Head of caudate nucleus (tissue), 42 donors: ENCODE measurements around the gene THSD1.
A peak's percentile ranks its signal among the peaks of the same experiment; 100 is the strongest.

Experiments
- DNase-seq, 42 donors: peaks; one replicate each; pipeline versions ENCODE4 v3.0.0 to v3.0.0-alpha.2; 2020 to 2021; ENCODE audit warnings: mixed read lengths in 7 of 42
- intact Hi-C: fragments of 100-400 bp; cut with DNase I; formaldehyde crosslinking; loops from one replicate; pipeline ENCODE4 v1.15.0; 2022

THSD1 gene

GRCh38 chr13:52405767-52406494 lies at the start of gene THSD1:
Gene THSD1 (minus strand): TSS chr13:52406172. CDS start chr13:52402600, 3,572 bp downstream.
- DNase-seq = peak in 26 of 42 donors; percentile 12 to 57 (median 28)
- intact Hi-C loops = no loop called here

GRCh38 chr13:52455677-52456041 lies 49.7 kb upstream of the THSD1 start:
- peak; percentile 41 to 86 (median 73) for DNase-seq
- intact Hi-C loops = no loop called here

- intact Hi-C loops = no loop called here
- peak; percentile 89 to 97 (median 94) for DNase-seq
Observed at GRCh38 chr13:52454820-52455676, 49.1 kb upstream of the THSD1 start, which contains the start of gene CKAP2. Gene CKAP2 (plus strand): TSS chr13:52455478. CDS start chr13:52455557, 79 bp downstream.

- intact Hi-C loops = no loop called here
- DNase-seq = peak in 4 of 42 donors; percentile 7 to 21 (median 13)
Observed at GRCh38 chr13:52454459-52454819, 48.5 kb upstream of the THSD1 start.

- DNase-seq = no peak
- intact Hi-C loops = no loop called here
Observed at GRCh38 chr13:52452470-52452869, 46.5 kb upstream of the THSD1 start.

- intact Hi-C loops = no loop called here
Observed at GRCh38 chr13:52451135-52451804, 45.3 kb upstream of the THSD1 start.

GRCh38 chr13:52450793-52451116 lies 44.8 kb upstream of the THSD1 start:
- intact Hi-C loops = no loop called here
- DNase-seq = no peak

More at GRCh38 chr13:52451135-52451804, 45.3 kb upstream of the THSD1 start:
- no peak for DNase-seq

- intact Hi-C loops = no loop called here
- peak; percentile 90 to 99 (median 96) for DNase-seq
Observed at GRCh38 chr13:52450012-52450792, 44.2 kb upstream of the THSD1 start, which contains the start of gene VPS36. Gene VPS36 (minus strand): TSS chr13:52450634. CDS start chr13:52450594, 40 bp downstream.

- intact Hi-C loops = loop anchor here (5.0 kb wide), 1 partner anchor 102 kb away; no protein-coding TSS in a partner anchor
- no peak for DNase-seq
Observed at GRCh38 chr13:52449331-52450011, 43.5 kb upstream of the THSD1 start.

- no peak for DNase-seq
- intact Hi-C loops = loop anchor here (5.0 kb wide), 1 partner anchor 101 kb away; no protein-coding TSS in a partner anchor
Observed at GRCh38 chr13:52447815-52448552, 42.0 kb upstream of the THSD1 start.

GRCh38 chr13:52447354-52447753 lies 41.4 kb upstream of the THSD1 start:
- intact Hi-C loops = loop anchor here (5.0 kb wide), 1 partner anchor 100 kb away; no protein-coding TSS in a partner anchor
- DNase-seq = no peak

GRCh38 chr13:52446265-52446664 lies 40.3 kb upstream of the THSD1 start:
- DNase-seq = no peak
- intact Hi-C loops = loop anchor here (5.0 kb wide), 1 partner anchor 99 kb away; no protein-coding TSS in a partner anchor

- intact Hi-C loops = no loop called here
- no peak for DNase-seq
Observed at GRCh38 chr13:52432456-52432855, 26.5 kb upstream of the THSD1 start.

GRCh38 chr13:52428295-52428694 lies 22.3 kb upstream of the THSD1 start:
- intact Hi-C loops = no loop called here
- DNase-seq = no peak

- no peak for DNase-seq
- intact Hi-C loops = no loop called here
Observed at GRCh38 chr13:52421216-52421615, 15.2 kb upstream of the THSD1 start.

GRCh38 chr13:52419080-52419479 lies 13.1 kb upstream of the THSD1 start:
- intact Hi-C loops = no loop called here
- no peak for DNase-seq

GRCh38 chr13:52414963-52415362 lies 9.0 kb upstream of the THSD1 start:
- DNase-seq = no peak
- intact Hi-C loops = no loop called here
